Measurements from ENCODE around the gene MYO5A.

GRCh38 chr15:52328680-52329079 is 200.0 kb downstream of the MYO5A start:
- no peak for TF ChIP-seq CTCF (IDR thresholded peaks at IDR 0.05)
- TF ChIP-seq POLR2A (IDR thresholded peaks at IDR 0.05), result no peak
